SK-N-SH (cell line): Measurements from ENCODE around the gene SFRP2. TPM values are rescaled to one million over a fixed set of nuclear protein-coding genes. Genes with fewer than 3 reads are reported as not detected.

Source experiments
- CTCF ChIA-PET: fragments of 300-600, 350-600 bp; formaldehyde crosslinking; extraction: SDS; loops from one replicate; lab custom pipeline; 2021; lab: Yijun Ruan, JAX
- POLR2A ChIA-PET: fragments of 350-600 bp; sonication (Branson Sonifier 250); formaldehyde crosslinking; extraction: SDS; loops from one replicate; lab custom pipeline; 2020; ENCODE audit warnings: antibody characterized with exemption, inconsistent platforms; lab: Yijun Ruan, JAX
- DNase-seq: peaks from one replicate; pipeline ENCODE4 v3.0.0; 2012
- H2AFZ ChIP-seq: fragments of 200-600 bp; sonication (generic); 2 replicates; pipeline ENCODE4 v1.8.1; 2016; ENCODE audit warnings: antibody characterized with exemption, mild to moderate bottlenecking, low read depth
- H3F3A ChIP-seq: fragments of 200-600 bp; sonication (generic); replicated peaks from 2 replicates; pipeline ENCODE3; 2016; ENCODE audit warnings: antibody characterized with exemption, mild to moderate bottlenecking; ENCODE audit not compliant: insufficient read depth
- H3K27ac ChIP-seq, 2 experiments: fragments of 200-500 bp in 1 of 2; fragments of 200-600 bp in 1 of 2; sonication (Bioruptor generic) in 1 of 2; sonication (generic), shearing (Covaris generic) in 1 of 2; 2 replicates each; pipeline versions ENCODE4 v1.5.1 to v1.6.1; 2014 to 2016; ENCODE audit warnings: low read depth in 2 of 2, inconsistent platforms in 1 of 2, low read length in 1 of 2, mild to moderate bottlenecking in 1 of 2, mixed read lengths in 1 of 2
- H3K27me3 ChIP-seq: fragments of 200-600 bp; sonication (generic), shearing (Covaris generic); 2 replicates; pipeline ENCODE4 v1.6.1; 2016; ENCODE audit warnings: mixed run types; ENCODE audit not compliant: insufficient read depth
- H3K36me3 ChIP-seq, 2 experiments: fragments of 200-500 bp in 1 of 2; fragments of 200-600 bp in 1 of 2; sonication (Bioruptor generic) in 1 of 2; sonication (generic) in 1 of 2; replicated peaks in 1 of 2; 2 replicates each; pipeline versions ENCODE3 to v1.5.1; 2014 to 2016; ENCODE audit warnings: low read length in 1 of 2, mild to moderate bottlenecking in 1 of 2; ENCODE audit not compliant: insufficient read depth in 2 of 2, control insufficient read depth in 1 of 2
- H3K4me1 ChIP-seq, 2 experiments: fragments of 200-500 bp in 1 of 2; fragments of 200-600 bp in 1 of 2; sonication (Bioruptor generic) in 1 of 2; sonication (generic), shearing (Covaris generic) in 1 of 2; 2 replicates each; pipeline versions ENCODE4 v1.5.1 to v1.6.1; 2014 to 2016; ENCODE audit warnings: low read depth in 1 of 2, low read length in 1 of 2, mixed run types in 1 of 2; ENCODE audit not compliant: insufficient read depth in 2 of 2, control insufficient read depth in 1 of 2
- H3K4me2 ChIP-seq: fragments of 200-600 bp; sonication (generic), shearing (Covaris generic); 2 replicates; pipeline ENCODE4 v1.6.1; 2017; ENCODE audit warnings: mixed run types
- H3K4me3 ChIP-seq, 2 experiments: fragments of 200-500 bp in 1 of 2; fragments of 200-600 bp in 1 of 2; sonication (Bioruptor generic) in 1 of 2; sonication (generic), shearing (Covaris generic) in 1 of 2; 2 replicates each; pipeline versions ENCODE4 v1.5.1 to v1.8.1; 2014 to 2016; ENCODE audit warnings: low read depth in 2 of 2, inconsistent platforms in 1 of 2, low read length in 1 of 2, mild to moderate bottlenecking in 1 of 2, mixed read lengths in 1 of 2, moderate library complexity in 1 of 2
- H3K79me2 ChIP-seq: fragments of 200-600 bp; sonication (generic); 2 replicates; pipeline ENCODE4 v1.8.1; 2017; ENCODE audit warnings: mild to moderate bottlenecking; ENCODE audit not compliant: insufficient read depth
- H3K9ac ChIP-seq: fragments of 200-600 bp; sonication (generic); 2 replicates; pipeline ENCODE4 v1.6.1; 2017; ENCODE audit warnings: mixed run types
- H3K9me2 ChIP-seq: fragments of 200-600 bp; sonication (generic); 2 replicates; pipeline ENCODE4 v1.6.1; 2017; ENCODE audit warnings: mixed run types
- H3K9me3 ChIP-seq: fragments of 200-600 bp; sonication (generic); 2 replicates; pipeline ENCODE4 v1.6.1; 2017; ENCODE audit warnings: mixed run types, mild to moderate bottlenecking, moderate library complexity
- H4K20me1 ChIP-seq: fragments of 200-600 bp; sonication (generic); 2 replicates; pipeline ENCODE4 v1.6.1; 2017; ENCODE audit warnings: mild to moderate bottlenecking, mixed run types; ENCODE audit not compliant: insufficient read depth
- CHD2 ChIP-seq: fragments of 150-350 bp; IDR thresholded peaks from 2 replicates; pipeline ENCODE4 v1.6.1; 2018; ENCODE audit warnings: low read length; ENCODE audit not compliant: partially characterized antibody
- CTCF ChIP-seq: fragments of 200-600 bp; sonication (generic); IDR thresholded peaks from 2 replicates; pipeline ENCODE4 v1.6.1; 2017; ENCODE audit warnings: antibody characterized with exemption, mild to moderate bottlenecking, moderate library complexity
- EZH2phosphoT487 ChIP-seq: fragments of 200-600 bp; sonication (generic); IDR thresholded peaks from 2 replicates; pipeline ENCODE4 v1.6.1; 2017; ENCODE audit warnings: low read depth, mixed run types, mild to moderate bottlenecking, antibody characterized with exemption, moderate library complexity, borderline replicate concordance
- FOSL2 ChIP-seq: IDR thresholded peaks from 2 replicates; pipeline ENCODE4 v1.4.0; 2012; ENCODE audit warnings: low read depth, mild to moderate bottlenecking, moderate library complexity, borderline replicate concordance
- FOXM1 ChIP-seq: IDR thresholded peaks from 2 replicates; pipeline ENCODE4 v1.4.0; 2012; ENCODE audit warnings: low read depth, mild to moderate bottlenecking
- GATA2 ChIP-seq: sonication (generic); formaldehyde crosslinking; IDR thresholded peaks from 2 replicates; pipeline ENCODE4 v1.5.0; 2020; ENCODE audit warnings: mild to moderate bottlenecking, missing genetic modification reagents
- NFIC ChIP-seq: IDR thresholded peaks from 2 replicates; pipeline ENCODE4 v1.4.0; 2012; ENCODE audit warnings: borderline replicate concordance
- NRF1 ChIP-seq: IDR thresholded peaks from 2 replicates; pipeline ENCODE4 v1.6.1; 2012; ENCODE audit warnings: low read depth, mild to moderate bottlenecking, low read length
- PBX3 ChIP-seq: IDR thresholded peaks from 2 replicates; pipeline ENCODE4; 2012
- POLR2AphosphoS5 ChIP-seq: IDR thresholded peaks from 2 replicates; pipeline ENCODE4 v1.6.1; 2012; ENCODE audit warnings: low read depth, low read length
- RFX5 ChIP-seq: IDR thresholded peaks from 2 replicates; pipeline ENCODE4 v1.6.1; 2012; ENCODE audit warnings: mild to moderate bottlenecking, improper control_type of control experiment, low read length
- RXRA ChIP-seq: IDR thresholded peaks from 2 replicates; pipeline ENCODE4 v1.4.0; 2012; ENCODE audit warnings: low read depth, mild to moderate bottlenecking, borderline replicate concordance
- SIN3A ChIP-seq: IDR thresholded peaks from 2 replicates; pipeline ENCODE4 v1.6.1; 2012; ENCODE audit warnings: low read depth, mild to moderate bottlenecking, low read length, moderate library complexity, borderline replicate concordance
- TCF12 ChIP-seq: IDR thresholded peaks from 2 replicates; pipeline ENCODE4 v1.4.0; 2012
- TEAD4 ChIP-seq: IDR thresholded peaks from 2 replicates; pipeline ENCODE4 v1.4.0; 2012; ENCODE audit warnings: mild to moderate bottlenecking, borderline replicate concordance; ENCODE audit not compliant: insufficient read depth
- USF1 ChIP-seq: IDR thresholded peaks from 2 replicates; pipeline ENCODE4 v1.4.0; 2012; ENCODE audit warnings: low read depth, borderline replicate concordance
- YY1 ChIP-seq: IDR thresholded peaks from 2 replicates; pipeline ENCODE4 v1.4.0; 2012; ENCODE audit warnings: low read depth, mild to moderate bottlenecking
- WGBS: methylation state at CpG from one replicate; pipeline ENCODE4 v1.1.6; 2017; ENCODE audit warnings: low lambda C conversion rate; 5-methylcytosine and 5-hydroxymethylcytosine counted together
- polyA plus RNA-seq, 3 experiments: library from polyadenylated mRNA; depleted of rRNA; stranded (reverse); fragments of >200 nt; gene quantifications; 2 replicates each; pipeline ENCODE4 v1.2.3, GENCODE V29; 2012
- TF ChIP-seq, protein P1 (sequence below): IDR thresholded peaks from 2 replicates; pipeline ENCODE4 v1.6.1; 2012; ENCODE audit warnings: mild to moderate bottlenecking, low read depth, low read length, moderate library complexity
- TF ChIP-seq, protein P2 (sequence below): IDR thresholded peaks from 2 replicates; pipeline ENCODE4 v1.4.0; 2012; ENCODE audit warnings: low read depth
- TF ChIP-seq, protein P3 (sequence below): fragments of 150-350 bp; IDR thresholded peaks from 2 replicates; pipeline ENCODE4 v1.6.1; 2016; ENCODE audit warnings: mild to moderate bottlenecking, low read depth, low read length

The SFRP2 gene
- polyA plus RNA-seq, 1 of the 3 experiments (the other 2 are of a cell fraction) = not detected

DNA sequence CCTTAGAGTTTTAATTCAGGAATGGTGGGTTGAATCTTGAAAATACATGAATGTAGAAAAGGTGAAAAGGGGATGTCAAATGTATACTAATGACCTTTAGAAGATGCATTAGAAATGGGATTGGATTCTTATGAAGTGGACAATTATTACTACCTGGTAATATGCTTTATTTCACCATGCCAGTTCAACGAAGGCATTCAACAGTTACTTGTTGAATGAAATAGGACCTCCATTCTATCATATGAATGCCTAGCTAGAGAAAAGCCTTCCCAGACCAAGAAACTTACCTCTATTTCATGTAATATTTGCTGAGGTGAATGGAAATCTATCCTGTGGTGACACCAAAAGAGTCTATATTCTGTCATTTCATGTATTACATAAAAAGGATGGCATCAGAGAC is 34.6 kb upstream of the SFRP2 start (continued):
- TF ChIP-seq CTCF = no peak
- no peak for TF ChIP-seq PBX3
- no peak for TF ChIP-seq SIN3A
- no peak for TF ChIP-seq TCF12

- Histone ChIP-seq H3K4me1 (no peaks in the 10 kb centered on the region), H3K27me3 (no peaks in the 10 kb centered on the region), H3K36me3 (no peaks in the 10 kb centered on the region), H3K4me3 (no peak overlapping the region), H3F3A (no peaks in the 10 kb centered on the region), H3K4me2 (no peak overlapping the region), H4K20me1 (no peaks in the 10 kb centered on the region), H2AFZ (no peak overlapping the region), H3K9me3 (0 out of 2 replicates have a peak, but pooled peaks cover 2% of the 10 kb centered on the region), H3K9ac (no peak overlapping the region), H3K9me2 (no peaks in the 10 kb centered on the region), H3K79me2 (no peaks in the 10 kb centered on the region), H3K27ac (no peak overlapping the region)
- DNase-seq = no peak
- WGBS = 9% methylated on average over 3 of the region's 3 CpGs
- TF ChIP-seq TEAD4 (no peak), RXRA (no peak), USF1 (no peak), EZH2phosphoT487 (no peak), NRF1 (no peak), NFIC (no peak), PBX3 (no peak), RFX5 (no peak), POLR2AphosphoS5 (no peak), FOXM1 (no peak), GATA2 (CRISPR knock-in tag) (no peak), CHD2 (no peak), FOSL2 (no peak), YY1 (no peak)
- TF ChIP-seq, protein P1, sequence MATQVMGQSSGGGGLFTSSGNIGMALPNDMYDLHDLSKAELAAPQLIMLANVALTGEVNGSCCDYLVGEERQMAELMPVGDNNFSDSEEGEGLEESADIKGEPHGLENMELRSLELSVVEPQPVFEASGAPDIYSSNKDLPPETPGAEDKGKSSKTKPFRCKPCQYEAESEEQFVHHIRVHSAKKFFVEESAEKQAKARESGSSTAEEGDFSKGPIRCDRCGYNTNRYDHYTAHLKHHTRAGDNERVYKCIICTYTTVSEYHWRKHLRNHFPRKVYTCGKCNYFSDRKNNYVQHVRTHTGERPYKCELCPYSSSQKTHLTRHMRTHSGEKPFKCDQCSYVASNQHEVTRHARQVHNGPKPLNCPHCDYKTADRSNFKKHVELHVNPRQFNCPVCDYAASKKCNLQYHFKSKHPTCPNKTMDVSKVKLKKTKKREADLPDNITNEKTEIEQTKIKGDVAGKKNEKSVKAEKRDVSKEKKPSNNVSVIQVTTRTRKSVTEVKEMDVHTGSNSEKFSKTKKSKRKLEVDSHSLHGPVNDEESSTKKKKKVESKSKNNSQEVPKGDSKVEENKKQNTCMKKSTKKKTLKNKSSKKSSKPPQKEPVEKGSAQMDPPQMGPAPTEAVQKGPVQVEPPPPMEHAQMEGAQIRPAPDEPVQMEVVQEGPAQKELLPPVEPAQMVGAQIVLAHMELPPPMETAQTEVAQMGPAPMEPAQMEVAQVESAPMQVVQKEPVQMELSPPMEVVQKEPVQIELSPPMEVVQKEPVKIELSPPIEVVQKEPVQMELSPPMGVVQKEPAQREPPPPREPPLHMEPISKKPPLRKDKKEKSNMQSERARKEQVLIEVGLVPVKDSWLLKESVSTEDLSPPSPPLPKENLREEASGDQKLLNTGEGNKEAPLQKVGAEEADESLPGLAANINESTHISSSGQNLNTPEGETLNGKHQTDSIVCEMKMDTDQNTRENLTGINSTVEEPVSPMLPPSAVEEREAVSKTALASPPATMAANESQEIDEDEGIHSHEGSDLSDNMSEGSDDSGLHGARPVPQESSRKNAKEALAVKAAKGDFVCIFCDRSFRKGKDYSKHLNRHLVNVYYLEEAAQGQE = no peak
- TF ChIP-seq, protein P2, sequence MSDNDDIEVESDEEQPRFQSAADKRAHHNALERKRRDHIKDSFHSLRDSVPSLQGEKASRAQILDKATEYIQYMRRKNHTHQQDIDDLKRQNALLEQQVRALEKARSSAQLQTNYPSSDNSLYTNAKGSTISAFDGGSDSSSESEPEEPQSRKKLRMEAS = no peak
- TF ChIP-seq, protein P3, sequence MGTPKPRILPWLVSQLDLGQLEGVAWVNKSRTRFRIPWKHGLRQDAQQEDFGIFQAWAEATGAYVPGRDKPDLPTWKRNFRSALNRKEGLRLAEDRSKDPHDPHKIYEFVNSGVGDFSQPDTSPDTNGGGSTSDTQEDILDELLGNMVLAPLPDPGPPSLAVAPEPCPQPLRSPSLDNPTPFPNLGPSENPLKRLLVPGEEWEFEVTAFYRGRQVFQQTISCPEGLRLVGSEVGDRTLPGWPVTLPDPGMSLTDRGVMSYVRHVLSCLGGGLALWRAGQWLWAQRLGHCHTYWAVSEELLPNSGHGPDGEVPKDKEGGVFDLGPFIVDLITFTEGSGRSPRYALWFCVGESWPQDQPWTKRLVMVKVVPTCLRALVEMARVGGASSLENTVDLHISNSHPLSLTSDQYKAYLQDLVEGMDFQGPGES = no peak
- POLR2A ChIA-PET = no interaction called here
- CTCF ChIA-PET = no interaction called here
These were observed 33.4 kb upstream of the SFRP2 start for GRCh38 chr4:153822316-153822715.
